GM12875 (cell line): ENCODE data around the gene LTBP4.

ENCODE experiments used
- H3K4me3 ChIP-seq: one replicate; pipeline ENCODE4 v1.5.1; 2011; ENCODE audit warnings: low read depth, low read length, control low read depth
- TF ChIP-seq, protein P1 (sequence below): IDR thresholded peaks from 2 replicates; pipeline ENCODE4 v1.5.1; 2011; ENCODE audit warnings: low read depth, mild to moderate bottlenecking, control low read depth, inconsistent platforms, low read length, moderate library complexity, borderline replicate concordance; ENCODE audit not compliant: insufficient read depth

Gene LTBP4

GRCh38 chr19:40567750-40568494 is 33.2 kb upstream of the LTBP4 start:
- no peak overlapping the region for H3K4me3 ChIP-seq
- TF ChIP-seq, protein P1, sequence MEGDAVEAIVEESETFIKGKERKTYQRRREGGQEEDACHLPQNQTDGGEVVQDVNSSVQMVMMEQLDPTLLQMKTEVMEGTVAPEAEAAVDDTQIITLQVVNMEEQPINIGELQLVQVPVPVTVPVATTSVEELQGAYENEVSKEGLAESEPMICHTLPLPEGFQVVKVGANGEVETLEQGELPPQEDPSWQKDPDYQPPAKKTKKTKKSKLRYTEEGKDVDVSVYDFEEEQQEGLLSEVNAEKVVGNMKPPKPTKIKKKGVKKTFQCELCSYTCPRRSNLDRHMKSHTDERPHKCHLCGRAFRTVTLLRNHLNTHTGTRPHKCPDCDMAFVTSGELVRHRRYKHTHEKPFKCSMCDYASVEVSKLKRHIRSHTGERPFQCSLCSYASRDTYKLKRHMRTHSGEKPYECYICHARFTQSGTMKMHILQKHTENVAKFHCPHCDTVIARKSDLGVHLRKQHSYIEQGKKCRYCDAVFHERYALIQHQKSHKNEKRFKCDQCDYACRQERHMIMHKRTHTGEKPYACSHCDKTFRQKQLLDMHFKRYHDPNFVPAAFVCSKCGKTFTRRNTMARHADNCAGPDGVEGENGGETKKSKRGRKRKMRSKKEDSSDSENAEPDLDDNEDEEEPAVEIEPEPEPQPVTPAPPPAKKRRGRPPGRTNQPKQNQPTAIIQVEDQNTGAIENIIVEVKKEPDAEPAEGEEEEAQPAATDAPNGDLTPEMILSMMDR, result no peak

DNA sequence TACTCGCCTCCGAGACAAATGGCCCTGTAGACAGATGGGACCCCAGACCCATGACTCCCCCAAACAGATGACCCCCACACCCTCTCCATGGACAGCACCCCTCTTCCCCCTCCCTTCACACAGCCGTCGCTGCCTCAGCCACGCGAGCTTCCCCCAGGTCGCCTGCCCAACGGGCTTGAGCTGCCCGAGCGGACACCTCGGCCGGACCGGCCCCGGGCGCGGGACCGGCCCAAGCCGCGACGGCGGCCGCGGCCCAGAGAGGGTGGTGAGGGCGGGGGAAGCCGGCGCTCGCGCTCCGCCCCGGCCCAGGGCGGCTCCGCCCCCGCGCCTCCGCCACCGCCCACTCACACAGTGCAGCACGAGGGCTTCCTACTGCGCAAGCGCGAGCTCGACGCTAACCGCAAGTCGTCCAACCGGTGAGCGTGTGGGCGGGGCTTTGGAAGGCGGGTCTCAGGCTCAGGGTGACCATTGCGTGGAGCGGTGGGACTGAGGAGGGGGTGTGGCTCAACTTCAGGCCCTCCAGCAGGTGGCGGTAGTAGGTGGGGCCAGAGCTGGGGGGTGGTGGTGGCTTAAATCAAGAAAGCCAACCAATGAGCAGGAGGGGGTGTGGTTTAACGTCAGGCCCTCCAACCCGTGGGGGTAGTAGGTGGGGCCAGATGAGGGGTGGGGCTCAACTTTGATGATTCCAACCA is 30.7 kb upstream of the LTBP4 start:
- no peak overlapping the region for H3K4me3 ChIP-seq

DNA sequence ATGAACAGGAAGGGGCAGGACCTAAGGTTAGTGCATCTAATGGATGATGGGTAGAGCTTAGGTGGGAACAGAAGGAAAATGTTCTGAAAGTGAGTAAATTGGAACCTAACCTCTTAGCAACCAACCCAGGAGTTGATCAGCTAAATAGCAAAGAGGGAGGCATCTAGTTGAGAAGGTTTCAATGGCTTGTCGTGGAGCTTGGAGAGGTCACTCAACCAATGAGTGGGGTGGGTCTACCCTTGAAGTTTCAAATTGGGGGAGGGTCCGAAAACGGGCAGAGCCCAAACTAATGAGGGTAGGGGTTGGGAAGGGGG is 30.2 kb upstream of the LTBP4 start:
- TF ChIP-seq, protein P1, result no peak
- no peak overlapping the region for H3K4me3 ChIP-seq

More for the DNA sequence above, 30.7 kb upstream of the LTBP4 start:
- TF ChIP-seq, protein P1, result peak; percentile 45

GRCh38 chr19:40571831-40572495 is 29.2 kb upstream of the LTBP4 start:
- H3K4me3 ChIP-seq, result no peak overlapping the region
- TF ChIP-seq, protein P1, result no peak

GRCh38 chr19:40575326-40575725 is 25.8 kb upstream of the LTBP4 start:
- no peak overlapping the region for H3K4me3 ChIP-seq
- TF ChIP-seq, protein P1, result no peak

DNA sequence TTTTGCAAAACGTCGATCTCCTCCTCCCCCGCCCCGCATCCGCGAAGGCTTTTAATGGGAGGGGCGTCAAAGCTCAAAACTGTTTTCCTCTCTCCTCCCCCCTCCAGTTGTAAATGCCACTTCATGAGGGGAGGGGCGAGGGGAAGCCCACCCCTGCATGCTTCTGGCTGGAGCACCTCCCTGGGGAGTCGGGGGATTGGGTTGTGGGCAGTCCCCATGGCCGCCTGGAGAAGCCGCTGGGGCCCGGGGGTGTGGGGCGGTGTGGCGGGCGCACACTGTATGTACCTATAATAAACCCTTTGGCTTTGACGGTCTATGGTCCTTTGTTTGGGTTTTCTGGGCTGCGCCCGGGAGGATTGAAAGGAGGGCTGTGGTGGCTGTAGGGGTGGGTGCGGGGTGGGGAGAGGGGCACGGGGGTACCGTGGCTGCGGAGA is 25.0 kb upstream of the LTBP4 start:
- TF ChIP-seq, protein P1, result no peak
- H3K4me3 ChIP-seq, result peak overlapping the region; percentile 85
